Body of pancreas (tissue), 4 donors: ENCODE measurements around the gene RAB2B.

Experiments
- CTCF ChIP-seq, 7 experiments: fragments of 450-650 bp in 4 of 7; fragments of 200-600 bp in 3 of 7; sonication (generic) in 3 of 7; IDR thresholded peaks; one replicate each; pipeline ENCODE4 v1.5.1; 2016 to 2019; ENCODE audit warnings: antibody characterized with exemption in 7 of 7
- POLR2A ChIP-seq, 3 donors: fragments of 450-650 bp; IDR thresholded peaks; one replicate each; pipeline ENCODE4 v1.6.1; 2016; ENCODE audit warnings: antibody characterized with exemption in 3 of 3, mild to moderate bottlenecking in 2 of 3

GRCh38 chr14:21494902-21495762 lies 18.4 kb upstream of the RAB2B start:
- no peak for TF ChIP-seq CTCF (IDR thresholded peaks at IDR 0.05)
- no peak for TF ChIP-seq POLR2A (IDR thresholded peaks at IDR 0.05)
